A204.1 (cell line): ENCODE data around the gene PDGFA.

Experiments
- FAIRE-seq: peaks from 2 replicates; lab custom pipeline; 2012; peaks lifted over from hg19 to GRCh38; lab: Jason Lieb, UNC

Gene PDGFA

DNA sequence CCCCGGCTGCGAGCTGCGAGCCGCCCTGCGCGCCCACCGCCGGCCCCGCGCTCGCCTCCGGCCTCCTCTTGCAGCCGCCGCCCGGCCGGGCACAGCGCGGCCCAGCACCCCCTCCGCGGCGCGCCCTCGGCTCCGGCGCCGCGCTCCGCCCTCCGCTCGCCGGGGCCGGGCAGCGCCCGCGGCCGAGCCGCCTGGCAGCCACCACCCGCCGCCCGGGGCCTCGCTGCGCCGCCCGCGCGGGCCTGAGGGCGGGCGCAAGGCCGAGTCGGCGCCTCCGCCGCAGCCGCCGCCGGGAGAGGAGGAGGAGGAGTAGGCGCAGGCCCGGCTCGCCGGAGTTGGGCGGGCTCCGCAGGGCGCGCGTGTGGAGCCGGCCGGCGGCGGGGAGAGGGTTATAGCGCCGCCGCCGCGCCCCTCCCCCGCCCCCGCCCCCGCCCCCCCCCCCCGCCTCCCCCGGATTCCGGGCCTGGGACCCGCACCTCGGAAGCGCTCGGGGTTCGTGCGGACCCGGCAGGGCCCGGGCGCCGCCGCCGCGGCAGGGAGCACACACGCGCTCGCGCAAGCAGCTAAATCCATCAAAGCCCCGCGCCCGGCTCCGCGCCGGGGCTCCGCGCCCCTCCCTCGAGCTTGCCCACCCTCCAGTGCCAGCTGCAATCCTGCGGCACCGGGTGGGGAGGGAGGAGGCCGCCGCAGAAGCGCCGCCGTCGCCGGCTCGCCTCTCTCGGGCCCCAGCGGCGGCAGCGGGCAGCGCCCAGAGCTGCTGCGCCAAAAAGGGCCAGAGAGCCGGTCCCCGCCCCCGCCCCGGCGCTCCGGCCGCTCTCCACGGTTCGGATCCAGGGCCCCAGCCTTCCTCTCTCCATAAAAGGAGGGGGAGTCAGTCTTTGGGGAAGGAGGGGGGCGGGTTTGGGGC lies at the start of gene PDGFA:
PDGFA (minus strand) TSS at position 363 of the 907 bp plus-strand sequence. CDS start 845 bp downstream, outside the sequence.
- no peak for FAIRE-seq

DNA sequence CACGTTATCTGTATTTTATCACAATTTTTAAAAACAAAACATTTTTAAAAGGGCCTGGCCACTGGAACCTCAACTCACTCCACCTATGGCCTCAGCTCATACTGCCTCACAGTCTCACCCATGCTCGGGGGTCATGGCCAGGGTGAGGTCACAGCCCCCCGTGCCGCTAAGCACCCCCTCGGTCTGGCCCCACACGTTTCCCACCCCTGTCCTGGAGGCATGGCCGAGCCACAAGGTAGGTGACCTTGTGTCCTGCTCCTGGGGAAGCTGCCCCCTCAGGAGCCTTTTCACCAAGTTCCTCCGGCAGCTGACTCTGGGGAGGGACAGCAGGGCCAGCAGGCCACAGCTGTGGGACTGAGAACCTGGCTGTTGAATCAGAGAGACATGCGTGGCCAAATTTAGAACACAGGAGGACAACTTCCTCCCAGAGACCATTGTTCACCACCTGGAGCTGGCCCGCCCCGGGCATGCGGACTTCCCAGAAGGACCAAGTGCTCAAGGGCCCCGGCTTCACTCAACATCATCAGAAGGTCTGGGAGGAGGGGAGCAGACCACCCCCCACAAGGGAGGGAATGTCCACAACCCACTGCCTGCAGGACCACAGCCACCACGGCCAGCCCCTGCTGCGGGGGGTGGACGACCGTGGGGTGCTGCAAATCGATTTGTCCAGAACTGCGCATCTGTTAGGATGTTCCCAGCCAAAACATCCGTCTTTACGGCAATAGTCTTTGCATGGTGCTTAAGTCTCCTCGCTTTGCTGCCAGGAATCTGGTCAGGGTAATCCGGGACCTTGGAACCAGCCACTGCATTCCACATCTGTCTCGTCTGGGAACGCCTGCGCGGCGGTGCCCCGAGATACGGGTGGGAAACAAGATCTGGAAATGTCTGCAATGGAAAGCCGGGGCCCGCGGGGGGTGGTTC lies 48.6 kb upstream of the PDGFA start:
- no peak for FAIRE-seq

DNA sequence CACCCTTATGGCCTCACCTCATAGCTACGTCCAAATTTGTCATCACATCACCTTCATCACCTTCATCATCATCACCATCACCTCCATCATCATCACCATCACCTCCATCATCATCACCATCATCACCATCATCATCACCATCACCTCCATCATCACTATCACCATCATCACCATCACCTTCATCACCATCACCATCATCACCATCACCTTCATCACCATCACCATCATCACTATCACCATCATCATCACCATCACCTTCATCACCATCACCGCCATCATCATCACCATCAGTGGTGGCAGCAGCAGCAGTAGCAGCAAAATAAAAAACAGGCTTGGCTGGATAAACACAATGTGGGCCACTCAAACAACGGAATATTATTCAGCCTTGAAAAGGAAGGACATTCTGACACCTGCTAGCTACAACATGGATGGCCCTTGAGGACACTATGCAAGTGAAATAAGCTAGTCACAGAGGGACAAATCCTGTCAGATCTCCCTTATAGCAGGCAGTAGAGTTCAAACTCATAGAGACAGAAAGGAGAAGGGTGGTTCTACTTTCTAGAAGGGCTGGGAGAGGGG lies 47.7 kb upstream of the PDGFA start:
- no peak for FAIRE-seq

DNA sequence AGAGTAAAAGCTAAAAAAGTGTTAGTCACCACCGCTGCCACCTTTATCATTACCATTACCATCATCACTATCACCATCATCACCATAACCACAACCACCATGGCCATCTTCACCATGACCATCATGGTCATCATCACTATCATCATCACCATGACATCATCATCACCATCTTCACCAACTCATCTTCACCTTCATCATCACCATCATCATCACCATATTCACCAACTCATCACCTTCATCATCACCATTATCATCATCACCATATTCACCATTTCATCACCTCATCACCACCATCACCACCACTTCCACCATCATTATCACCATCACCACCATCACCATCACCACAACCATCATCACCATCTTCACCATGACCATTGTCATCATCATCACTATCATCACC lies 46.5 kb upstream of the PDGFA start:
- FAIRE-seq = no peak

DNA sequence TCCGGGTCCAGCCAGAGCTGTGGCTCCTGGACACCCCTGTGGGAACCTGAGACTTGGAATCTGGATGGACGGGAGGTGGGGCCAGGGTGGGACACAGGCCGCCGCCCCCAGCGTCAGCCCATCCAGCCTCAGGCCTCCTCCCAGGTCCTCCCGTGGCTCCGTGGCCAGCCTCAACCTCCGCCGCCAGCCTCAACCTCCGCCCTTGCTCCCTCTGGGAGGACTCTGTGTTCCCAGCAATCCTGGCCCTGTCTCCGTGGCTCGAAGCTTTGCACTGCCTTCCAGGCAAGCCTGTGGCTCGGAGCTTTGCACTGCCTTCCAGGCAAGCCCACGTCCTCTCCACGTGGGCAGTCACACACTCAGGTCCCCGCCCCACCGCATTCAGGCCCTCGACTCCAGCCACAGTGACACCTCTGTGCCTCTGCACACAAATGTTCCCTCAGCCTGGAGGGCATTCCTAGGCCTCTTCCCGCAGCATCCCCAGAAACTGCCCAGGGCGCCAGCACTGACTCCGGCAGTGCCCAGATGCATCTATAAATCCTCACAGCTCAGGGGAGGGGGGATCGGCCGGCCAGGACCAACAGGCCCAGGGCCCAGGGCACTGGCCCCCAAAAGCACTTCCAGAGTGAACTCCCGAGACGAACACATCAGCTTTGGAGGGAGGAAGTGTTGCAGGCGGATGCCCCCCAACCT lies 44.7 kb upstream of the PDGFA start:
- no peak for FAIRE-seq

DNA sequence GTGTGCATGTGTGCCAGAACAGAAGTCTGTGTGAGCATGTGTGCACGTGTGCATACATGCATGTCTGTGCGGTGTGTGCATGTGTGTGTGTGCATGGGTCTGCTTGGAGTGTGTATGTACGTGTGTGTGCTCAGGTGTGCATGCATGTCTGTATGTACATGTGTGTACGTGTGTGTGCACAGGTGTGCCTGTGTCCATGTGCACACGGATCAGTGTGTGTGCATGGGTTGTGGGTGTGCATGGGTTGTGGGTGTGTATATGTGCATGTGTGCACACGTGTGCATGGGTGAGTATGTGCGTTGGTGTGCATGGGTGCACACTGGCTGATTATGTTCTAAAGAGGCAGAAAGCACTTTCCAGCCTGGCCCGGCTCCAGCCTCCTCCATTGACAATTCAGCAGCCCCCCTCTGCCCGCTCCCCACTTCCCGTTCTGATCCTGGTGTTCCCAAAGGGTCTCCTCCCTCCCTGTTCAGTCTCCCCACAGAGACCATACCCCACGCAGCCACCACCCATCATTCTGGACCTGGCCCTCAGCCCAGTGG lies 44.1 kb upstream of the PDGFA start:
- no peak for FAIRE-seq

DNA sequence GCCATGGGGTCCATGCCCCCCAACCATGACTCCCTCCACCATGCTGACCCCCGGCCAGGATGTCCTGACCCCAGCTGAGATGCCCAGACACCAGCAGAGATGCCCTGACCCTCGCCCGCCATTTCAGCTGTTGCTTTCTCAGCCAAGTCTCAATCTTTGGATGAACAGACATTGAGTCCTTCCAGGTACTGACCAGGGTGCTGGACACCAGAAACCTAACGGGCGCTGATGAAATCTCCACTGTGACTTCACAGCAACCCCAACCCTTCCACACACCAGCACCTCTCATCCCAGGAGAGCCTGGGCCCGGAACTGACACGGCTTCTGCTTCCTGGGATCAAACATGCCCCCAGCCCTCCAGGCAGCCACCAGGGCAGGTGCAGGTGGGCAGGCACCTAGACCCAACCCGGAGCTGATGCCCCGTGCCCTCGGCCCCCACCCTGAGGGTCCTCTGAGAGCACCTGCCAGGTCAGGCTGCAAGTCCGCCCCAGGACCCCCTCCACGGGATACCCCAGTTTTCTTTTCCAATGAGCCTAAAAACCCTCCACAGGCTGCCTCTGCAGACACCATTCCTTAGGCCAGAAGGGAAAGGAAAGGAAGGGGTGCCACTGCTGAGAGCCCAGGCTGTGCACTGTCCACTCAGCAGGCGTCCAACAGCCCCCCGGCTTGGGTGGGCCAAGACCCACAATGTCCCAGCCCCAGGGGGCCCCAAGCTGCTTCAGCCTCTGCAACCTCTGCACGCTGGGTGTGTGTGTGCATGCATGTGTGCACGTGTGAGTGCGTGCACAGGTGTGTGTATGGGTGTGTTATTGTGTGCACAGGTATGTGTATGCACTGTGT lies 43.4 kb upstream of the PDGFA start:
- FAIRE-seq = no peak

DNA sequence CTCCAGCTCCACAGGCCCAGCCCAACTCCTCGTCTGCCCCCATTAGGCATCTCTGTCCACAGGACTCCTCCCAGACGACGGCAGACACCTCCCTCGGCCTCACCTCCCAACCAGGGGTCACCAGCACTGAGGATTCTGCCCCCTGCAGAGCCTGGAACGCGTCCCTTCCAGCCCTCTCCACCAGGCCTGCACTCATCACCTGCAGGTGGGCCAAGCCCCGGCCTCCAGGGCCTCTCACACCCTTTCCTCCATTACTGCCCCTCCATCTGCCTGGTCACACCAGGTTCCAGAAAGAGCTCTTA lies 42.7 kb upstream of the PDGFA start:
- FAIRE-seq = no peak

DNA sequence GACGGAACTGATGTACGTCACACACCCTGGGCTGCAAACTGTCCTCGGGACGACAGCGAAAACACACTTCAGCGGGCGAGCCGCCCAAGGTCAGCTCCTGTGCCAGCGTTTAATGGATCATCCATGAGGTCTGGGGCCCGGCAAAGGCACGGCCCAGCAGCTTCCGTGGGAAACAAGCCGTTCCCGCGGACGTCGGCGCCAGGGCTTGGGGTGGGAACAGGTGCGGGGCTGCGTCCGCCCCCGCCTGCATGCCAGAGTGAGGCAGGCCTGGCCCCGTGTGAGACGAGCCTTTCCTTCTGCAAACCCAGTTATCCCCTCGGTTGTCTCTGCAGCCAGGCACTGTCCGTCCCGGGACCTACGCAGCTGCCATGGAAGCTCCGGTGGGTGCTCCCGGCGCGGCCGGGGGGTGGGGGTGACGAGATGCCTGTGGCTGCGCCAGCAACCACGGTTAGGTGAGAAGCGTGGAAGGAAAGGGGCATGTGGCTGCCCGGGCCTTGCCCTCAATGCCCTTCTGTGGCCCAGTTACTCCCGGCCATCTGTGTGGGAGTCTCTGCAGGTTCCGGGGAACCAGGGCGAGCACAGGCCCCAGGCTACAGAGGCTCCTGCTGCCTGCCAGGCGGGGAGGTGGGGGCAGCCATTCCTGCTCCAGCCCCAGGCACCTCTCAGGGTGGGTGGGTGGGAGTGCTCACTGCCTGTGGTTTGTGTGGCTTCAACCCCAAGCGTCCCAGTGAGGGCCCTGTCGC lies 42.2 kb upstream of the PDGFA start:
- FAIRE-seq = no peak

DNA sequence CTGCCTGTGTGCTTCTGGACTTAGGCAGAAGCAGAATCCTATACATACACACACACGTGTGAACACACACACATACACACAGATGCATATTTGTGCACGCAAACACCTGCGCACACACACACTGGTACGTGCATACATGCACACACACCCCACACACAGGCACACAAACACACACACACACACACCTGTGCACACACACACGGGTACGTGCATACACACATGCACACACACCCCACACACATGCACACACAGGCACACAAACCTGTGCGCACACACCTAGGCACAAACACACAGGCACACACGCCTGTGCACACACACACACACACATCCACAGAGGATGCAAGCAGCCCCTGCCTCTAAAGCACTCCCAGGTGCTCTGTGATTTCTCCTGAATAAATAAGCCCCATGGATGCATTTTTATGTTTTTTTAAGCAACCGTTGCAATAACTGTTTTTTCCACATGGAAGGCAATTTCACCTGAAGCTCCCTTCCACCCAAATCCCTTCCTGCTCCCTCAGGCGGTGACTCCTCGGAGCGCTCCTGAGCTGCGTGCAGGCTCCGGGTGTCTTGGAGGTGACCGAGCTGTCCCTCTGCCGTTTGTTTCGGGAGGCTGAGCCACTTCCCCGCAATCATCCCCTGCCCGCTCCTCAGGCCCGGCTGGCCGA lies 41.5 kb upstream of the PDGFA start:
- FAIRE-seq = no peak

DNA sequence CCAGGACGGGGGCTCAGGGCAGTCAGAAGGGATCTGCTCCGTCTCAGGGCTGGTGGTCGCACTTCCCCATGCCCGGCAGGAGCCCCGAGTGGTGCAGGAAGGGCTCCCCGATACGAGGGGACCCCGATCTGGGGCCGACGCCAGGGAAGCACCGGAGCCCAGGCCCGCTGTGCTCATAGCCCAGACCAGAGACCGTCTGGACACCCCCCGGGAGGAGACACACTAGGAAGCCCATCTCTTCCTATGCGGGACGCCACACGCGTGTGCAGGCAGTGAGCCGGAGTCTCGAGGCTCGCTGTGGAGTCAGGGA lies 39.7 kb upstream of the PDGFA start:
- no peak for FAIRE-seq

DNA sequence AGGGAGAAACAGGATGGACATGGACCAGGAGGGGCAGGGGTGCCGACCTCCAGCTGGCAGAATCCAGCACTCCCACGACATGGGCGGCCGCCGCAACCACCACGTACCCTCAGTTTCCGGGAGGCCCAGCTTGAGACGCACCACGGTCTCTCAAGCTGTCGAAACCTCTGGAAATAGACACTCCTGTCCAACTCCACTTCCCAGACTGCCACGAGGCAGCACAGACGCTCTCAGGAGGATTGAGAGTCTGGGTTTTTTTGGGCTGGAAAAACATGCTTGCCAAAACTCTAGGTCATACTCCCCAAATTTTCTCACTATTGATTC lies 37.9 kb upstream of the PDGFA start:
- FAIRE-seq = no peak

DNA sequence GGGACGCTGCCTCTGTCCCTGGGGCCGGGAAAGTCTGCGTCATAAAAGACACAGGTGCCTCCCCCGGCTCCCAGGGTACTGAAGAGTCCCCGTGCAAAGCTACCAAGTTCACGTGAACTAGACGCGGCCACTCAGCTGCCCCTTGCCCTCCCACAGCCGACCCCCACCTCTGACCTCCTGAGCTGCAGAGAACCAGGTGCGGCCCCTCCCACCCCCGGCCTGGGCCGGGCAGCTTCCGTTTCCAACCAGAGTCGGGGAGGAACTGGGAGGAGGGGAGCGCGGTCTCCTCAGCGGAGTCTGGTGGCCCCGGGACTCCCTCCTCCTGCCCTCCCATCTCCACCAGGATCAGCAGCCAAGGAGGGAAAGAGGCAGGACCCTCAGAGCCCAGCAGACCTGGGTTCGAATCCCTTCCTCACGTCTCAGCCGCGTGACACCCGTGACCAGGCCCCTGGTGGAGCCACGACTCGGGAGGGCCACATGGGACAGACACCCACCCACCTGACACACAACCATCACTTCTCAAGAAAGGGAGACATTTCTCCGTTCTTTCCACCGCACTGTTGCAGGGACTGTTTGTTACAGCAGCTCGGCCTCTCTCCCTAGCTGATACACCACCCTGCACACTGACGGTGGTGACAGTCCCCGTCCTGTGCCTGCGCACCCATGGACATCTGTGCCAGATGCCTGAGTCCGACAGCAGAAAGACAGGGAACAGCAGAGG lies 37.4 kb upstream of the PDGFA start:
- FAIRE-seq = no peak

DNA sequence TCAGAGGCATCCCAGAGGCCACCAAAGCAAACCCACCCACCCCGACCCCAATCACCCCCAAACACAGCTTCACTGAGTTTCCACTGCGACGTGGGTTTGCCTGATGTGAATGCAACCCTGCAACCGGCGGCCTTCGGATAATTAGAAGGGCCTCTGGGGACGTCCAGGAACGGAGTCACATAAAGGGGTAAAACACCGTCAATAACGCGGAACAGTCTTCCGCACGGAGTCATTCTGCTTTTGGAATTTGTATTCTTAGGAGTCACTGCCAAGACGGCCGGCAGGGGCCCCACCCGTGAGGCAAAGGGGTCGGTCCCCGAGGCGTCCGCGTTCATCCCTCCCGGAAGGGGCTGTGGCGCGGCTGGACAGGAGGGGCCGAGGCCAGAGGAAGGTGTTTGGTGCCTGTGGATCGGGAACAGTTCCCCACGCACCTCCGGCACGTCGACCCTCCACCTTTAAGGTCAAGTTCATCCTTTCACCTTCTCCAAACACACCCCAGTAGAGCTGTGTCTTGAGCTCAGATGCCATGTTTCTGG lies 36.7 kb upstream of the PDGFA start:
- FAIRE-seq = no peak

DNA sequence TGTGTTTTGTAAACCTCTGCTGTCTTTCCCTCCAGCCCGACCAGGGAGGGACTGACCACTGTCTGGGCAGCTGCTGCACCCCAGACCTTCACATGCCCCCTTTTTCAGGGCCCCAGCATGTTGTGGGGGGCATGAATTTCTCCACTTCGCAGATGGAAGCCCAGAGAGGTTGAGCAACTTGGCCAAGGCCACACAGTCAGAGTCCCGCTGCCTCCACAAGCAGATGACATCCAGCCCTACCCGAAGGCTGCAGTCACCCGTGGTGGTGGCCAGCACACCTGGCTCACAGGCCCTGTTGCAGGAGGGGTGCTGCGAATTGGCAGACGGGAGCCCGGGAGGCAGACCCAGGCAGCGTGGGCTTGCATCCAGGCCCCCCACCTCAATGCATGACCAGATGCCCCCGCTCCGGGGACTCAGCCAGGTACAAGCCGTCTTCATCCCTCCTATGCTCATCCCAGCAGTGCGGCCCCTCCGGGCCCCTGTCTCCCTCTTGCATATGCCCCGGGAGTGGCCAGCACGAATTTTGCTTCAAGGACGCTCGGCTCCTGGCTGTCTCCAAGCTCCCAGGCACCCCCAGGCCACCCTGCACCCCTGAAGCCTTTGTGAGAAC lies 36.0 kb upstream of the PDGFA start:
- FAIRE-seq = no peak

DNA sequence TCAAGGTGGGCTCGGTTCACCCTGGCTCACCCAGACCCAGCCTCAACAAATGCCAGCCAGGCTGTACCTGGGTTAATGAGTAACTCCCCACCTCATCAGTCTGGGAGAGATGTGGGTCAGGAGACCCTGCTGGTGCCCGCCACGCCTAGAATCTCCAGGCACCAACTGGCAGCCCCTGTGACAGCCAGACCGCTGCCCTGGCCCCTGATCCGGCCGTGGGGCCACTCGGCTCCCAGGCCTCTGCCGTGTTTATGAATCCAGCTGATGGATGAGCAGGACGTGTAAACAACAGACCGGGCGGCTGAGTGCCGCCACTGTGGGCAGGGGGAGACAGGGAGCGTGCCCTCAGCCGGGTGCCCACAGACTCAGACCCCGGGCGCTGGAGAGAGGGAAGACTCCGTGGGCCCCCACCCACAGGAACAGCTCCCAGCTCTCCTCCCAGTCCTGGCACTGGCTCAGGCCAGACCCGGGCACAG lies 34.0 kb upstream of the PDGFA start:
- FAIRE-seq = no peak

DNA sequence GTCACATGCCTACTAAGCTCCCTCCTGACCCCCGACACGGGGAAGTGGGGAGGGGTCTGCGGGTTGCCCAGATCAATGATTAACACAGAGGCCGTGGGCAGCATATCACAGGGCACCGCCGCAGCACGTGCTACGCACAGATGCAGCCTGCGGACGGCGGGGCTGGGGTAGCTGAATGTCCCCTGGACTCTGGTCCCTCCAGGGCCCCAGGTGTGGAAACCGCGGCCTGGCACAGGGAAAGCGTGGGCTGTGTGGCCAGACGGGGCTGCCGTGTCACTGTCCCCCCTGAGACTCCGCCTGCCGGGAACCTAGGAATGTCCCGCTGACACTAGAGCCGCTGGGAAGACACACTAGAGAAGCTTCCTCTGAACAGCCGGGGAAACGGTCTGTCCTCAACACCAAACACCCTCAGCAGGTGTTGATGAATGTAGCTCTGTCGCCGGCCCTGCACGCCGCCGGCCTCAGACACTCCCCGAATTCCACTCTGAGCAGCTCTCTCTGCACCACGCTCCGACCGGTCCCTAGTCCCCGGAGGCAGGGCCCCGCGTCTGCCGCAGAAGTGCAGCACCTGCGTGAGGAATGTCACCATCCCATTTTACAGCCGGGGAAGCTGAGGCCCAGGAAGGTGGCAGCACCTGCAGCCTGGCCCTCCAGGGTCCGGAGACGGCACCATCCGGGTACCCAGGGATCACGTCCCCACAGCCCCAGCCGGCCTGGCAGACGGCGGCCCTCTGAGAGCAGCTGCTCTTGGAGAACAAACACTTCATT lies 33.4 kb upstream of the PDGFA start:
- FAIRE-seq = no peak
